ENCODE measurements around the gene CCR1. TPM values are rescaled to one million over a fixed set of nuclear protein-coding genes. Genes with fewer than 3 reads are reported as not detected.

CCR1 gene
- polyA plus RNA-seq, 1 of the 3 experiments (the other 2 are of a cell fraction), result not detected

- CTCF ChIA-PET, result interaction anchor here (1.0 kb wide), 1 partner anchor 164 kb away, joined by 6 read pairs; no protein-coding TSS in a partner anchor
- DNase-seq, result no peak
Measured at GRCh38 chr3:46214751-46215352, 6.7 kb upstream of the CCR1 start.

GRCh38 chr3:46213201-46213600, 5.1 kb upstream of the CCR1 start:
- no peaks in the 10 kb centered on the region for H3F3A ChIP-seq (replicated peaks; ENCODE audit: insufficient read depth)
- H3K27ac ChIP-seq (ENCODE audit: low read depth in 2 of 2, low read length in 1 of 2), result no peak overlapping the region
- ChIA-PET POLR2A (no interaction called here), CTCF (interaction anchor here (1.1 to 1.2 kb wide), 2 partner anchors 165 to 274 kb away, joined by 3 to 4 read pairs; no protein-coding TSS in a partner anchor)
- no peaks in the 10 kb centered on the region for H3K9me3 ChIP-seq
- no peaks in the 10 kb centered on the region; the same call in 1 of the 2 replicates for H3K27me3 ChIP-seq (ENCODE audit: insufficient read depth)
- H3K4me3 ChIP-seq (ENCODE audit: low read depth in 2 of 2, low read length in 1 of 2), result no peak overlapping the region
- H2AFZ ChIP-seq (ENCODE audit: low read depth), result no peak overlapping the region
- no peak overlapping the region for H3K4me2 ChIP-seq
- WGBS (ENCODE audit: low lambda C conversion rate), result 5% methylated on average over 4 of the region's 4 CpGs
- no peaks in the 10 kb centered on the region for H3K4me1 ChIP-seq (ENCODE audit: control insufficient read depth in 1 of 2, insufficient read depth in 2 of 2, low read depth in 1 of 2, low read length in 1 of 2)
- H3K9ac ChIP-seq, result no peak overlapping the region
- DNase-seq, result no peak
- no peaks in the 10 kb centered on the region for H4K20me1 ChIP-seq (ENCODE audit: insufficient read depth)
- no peaks in the 10 kb centered on the region for H3K79me2 ChIP-seq (ENCODE audit: insufficient read depth)
- no peaks in the 10 kb centered on the region for H3K36me3 ChIP-seq (replicated peaks in 1 of 2; ENCODE audit: control insufficient read depth in 1 of 2, insufficient read depth in 2 of 2, low read length in 1 of 2)
- H3K9me2 ChIP-seq, result no peaks in the 10 kb centered on the region
- TF ChIP-seq REST (IDR thresholded peaks at IDR 0.05; ENCODE audit: low read depth, low read length), result no peak
- TF ChIP-seq CTCF (IDR thresholded peaks at IDR 0.05), result no peak
- TF ChIP-seq GATA2 (CRISPR knock-in tag; IDR thresholded peaks at IDR 0.05), result no peak
- no peak for TF ChIP-seq CHD2 (IDR thresholded peaks at IDR 0.05; ENCODE audit: low read length, partially characterized antibody)
- TF ChIP-seq USF2 (IDR thresholded peaks at IDR 0.05; ENCODE audit: borderline replicate concordance, low read depth, low read length), result no peak
- TF ChIP-seq MXI1 (IDR thresholded peaks at IDR 0.05; ENCODE audit: low read depth, low read length), result no peak
- no peak for TF ChIP-seq RXRA (IDR thresholded peaks at IDR 0.05; ENCODE audit: borderline replicate concordance, low read depth)
- TF ChIP-seq MEF2A (IDR thresholded peaks at IDR 0.05; ENCODE audit: borderline replicate concordance, low read depth), result no peak
- no peak for TF ChIP-seq MAX (IDR thresholded peaks at IDR 0.05; ENCODE audit: low read depth)
- no peak for TF ChIP-seq FOXJ3 (CRISPR knock-in tag; IDR thresholded peaks at IDR 0.05)
- no peak for TF ChIP-seq SIN3A (IDR thresholded peaks at IDR 0.05; ENCODE audit: borderline replicate concordance, low read depth, low read length)
- no peak for TF ChIP-seq SMC3 (IDR thresholded peaks at IDR 0.05; ENCODE audit: low read depth, low read length)

More at GRCh38 chr3:46214751-46215352, 6.7 kb upstream of the CCR1 start:
- H3K9me3 ChIP-seq, result no peaks in the 10 kb centered on the region
- peak; percentile 7; the same call in 1 of the 2 replicates for TF ChIP-seq RAD21 (IDR thresholded peaks at IDR 0.05; ENCODE audit: low read length)
- TF ChIP-seq NFIC (IDR thresholded peaks at IDR 0.05; ENCODE audit: borderline replicate concordance), result no peak
- no peak for TF ChIP-seq FOXM1 (IDR thresholded peaks at IDR 0.05; ENCODE audit: low read depth)
- peak; percentile 12; the same call in 1 of the 2 replicates for TF ChIP-seq CTCF (IDR thresholded peaks at IDR 0.05)
- H3K4me1 ChIP-seq (ENCODE audit: control insufficient read depth in 1 of 2, insufficient read depth in 2 of 2, low read depth in 1 of 2, low read length in 1 of 2), result no peaks in the 10 kb centered on the region
- no peak overlapping the region for H3K4me3 ChIP-seq (ENCODE audit: low read depth in 2 of 2, low read length in 1 of 2)
- POLR2A ChIA-PET, result no interaction called here
- no peak overlapping the region for H2AFZ ChIP-seq (ENCODE audit: low read depth)
- H3K27me3 ChIP-seq (ENCODE audit: insufficient read depth), result no peaks in the 10 kb centered on the region; the same call in 1 of the 2 replicates
- H3K79me2 ChIP-seq (ENCODE audit: insufficient read depth), result no peaks in the 10 kb centered on the region
- no peak overlapping the region for H3K27ac ChIP-seq (ENCODE audit: low read depth in 2 of 2, low read length in 1 of 2)
- no peaks in the 10 kb centered on the region for H4K20me1 ChIP-seq (ENCODE audit: insufficient read depth)
- no peak overlapping the region for H3K9ac ChIP-seq
- WGBS (ENCODE audit: low lambda C conversion rate), result 0% methylated on average over 1 of the region's 1 CpG
- H3K4me2 ChIP-seq, result no peak overlapping the region
- no peaks in the 10 kb centered on the region for H3K36me3 ChIP-seq (replicated peaks in 1 of 2; ENCODE audit: control insufficient read depth in 1 of 2, insufficient read depth in 2 of 2, low read length in 1 of 2)
- H3F3A ChIP-seq (replicated peaks; ENCODE audit: insufficient read depth), result no peaks in the 10 kb centered on the region
- no peaks in the 10 kb centered on the region for H3K9me2 ChIP-seq

All from SK-N-SH (cell line).